HCT116 (cell line): ENCODE data around the gene UNC79. TPM values are rescaled to one million over a fixed set of nuclear protein-coding genes. Genes with fewer than 3 reads are reported as not detected.

Experiments used
- ATAC-seq: fragments of 200-7000 bp; cut with Tn5 transposase; 2 replicates; pipeline ENCODE4 v1.9.1; 2020; ENCODE audit warnings: mild to moderate bottlenecking, moderate library complexity
- BruUV-seq: library from RNA; stranded (reverse); fragments of 400-500 nt; replicated peaks from 2 replicates; lab custom pipeline; 2021; lab: Mats Ljungman, UMichigan
- CTCF ChIA-PET: fragments of 300-600 bp; sonication (Branson Sonifier 250); formaldehyde crosslinking; loops from one replicate; lab custom pipeline; 2021; ENCODE audit warnings: antibody characterized with exemption; lab: Charles Lee
- POLR2A ChIA-PET: fragments of 300-600, 350-600 bp; sonication (Branson Sonifier 250); formaldehyde crosslinking; loops from one replicate; lab custom pipeline; 2021; ENCODE audit warnings: antibody characterized with exemption; lab: Charles Lee
- RAD21 ChIA-PET, 2 experiments: fragments of 300-600 bp; sonication (Branson Sonifier 250); formaldehyde crosslinking; loops; one replicate each; lab custom pipeline; 2023; ENCODE audit warnings: low total read pairs in 2 of 2; ENCODE audit not compliant: uncharacterized antibody in 2 of 2, unreplicated experiment in 2 of 2, low non-redundant PET in 1 of 2; lab: Charles Lee
- DNase-seq: peaks from one replicate; pipeline ENCODE4 v3.0.0-alpha.2; 2010; ENCODE audit warnings: low read depth, low spot score
- H2AFZ ChIP-seq: fragments of 200-600 bp; shearing (Covaris generic), sonication (generic); 2 replicates; pipeline ENCODE4 v1.6.1; 2017; ENCODE audit warnings: low read depth, mixed run types, mixed read lengths, antibody characterized with exemption, low read length; ENCODE audit not compliant: poor library complexity, severe bottlenecking
- H3K27ac ChIP-seq: 2 replicates; pipeline ENCODE4 v1.5.1; 2012; ENCODE audit warnings: low read depth, low read length
- H3K27me3 ChIP-seq: fragments of 200-600 bp; sonication (generic); 2 replicates; pipeline ENCODE4 v1.6.1; 2016; ENCODE audit warnings: mixed run types, low read length, mixed read lengths; ENCODE audit not compliant: insufficient read depth
- H3K36me3 ChIP-seq, 2 experiments: fragments of 200-500 bp in 1 of 2; fragments of 200-600 bp in 1 of 2; sonication (Bioruptor generic) in 1 of 2; sonication (generic) in 1 of 2; 2 replicates each; pipeline versions ENCODE4 v1.5.1 to v1.6.1; 2014 to 2016; ENCODE audit warnings: low read length in 2 of 2, inconsistent platforms in 1 of 2, mixed read lengths in 1 of 2, mixed run types in 1 of 2; ENCODE audit not compliant: insufficient read depth in 2 of 2, control insufficient read depth in 1 of 2
- H3K4me1 ChIP-seq, 2 experiments: fragments of 200-600 bp in 1 of 2; sonication (generic) in 1 of 2; 2 replicates each; pipeline versions ENCODE4 v1.5.1 to v1.6.1; 2012 to 2017; ENCODE audit warnings: low read length in 2 of 2, inconsistent platforms in 1 of 2, mild to moderate bottlenecking in 1 of 2, mixed read lengths in 1 of 2, mixed run types in 1 of 2, moderate library complexity in 1 of 2; ENCODE audit not compliant: insufficient read depth in 2 of 2, control insufficient read depth in 1 of 2
- H3K4me2 ChIP-seq: fragments of 200-600 bp; sonication (generic); 2 replicates; pipeline ENCODE4 v1.6.1; 2017; ENCODE audit warnings: mixed run types, low read length, mixed read lengths
- H3K4me3 ChIP-seq, 2 experiments: fragments of 200-600 bp in 1 of 2; sonication (generic) in 1 of 2; replicated peaks in 1 of 2; 2 replicates each; pipeline ENCODE4 v1.5.1; 2011 to 2016; ENCODE audit warnings: low read length in 2 of 2, control low read depth in 1 of 2, low read depth in 1 of 2, mild to moderate bottlenecking in 1 of 2, mixed read lengths in 1 of 2, mixed run types in 1 of 2
- H3K79me2 ChIP-seq: fragments of 200-600 bp; sonication (generic); 2 replicates; pipeline ENCODE4 v1.6.1; 2017; ENCODE audit warnings: mild to moderate bottlenecking, mixed run types, low read length, moderate library complexity, mixed read lengths; ENCODE audit not compliant: insufficient read depth
- H3K9ac ChIP-seq: fragments of 200-600 bp; sonication (generic); 2 replicates; pipeline ENCODE4 v1.6.1; 2016; ENCODE audit warnings: low read length, mixed read lengths
- H3K9me2 ChIP-seq: fragments of 200-600 bp; sonication (generic), shearing (Covaris generic); 2 replicates; pipeline ENCODE4 v1.6.1; 2017; ENCODE audit warnings: mixed run types, mild to moderate bottlenecking, moderate library complexity; ENCODE audit not compliant: insufficient read depth
- H3K9me3 ChIP-seq, 2 experiments: fragments of 200-500 bp in 1 of 2; fragments of 200-600 bp in 1 of 2; sonication (Bioruptor generic) in 1 of 2; sonication (generic) in 1 of 2; 2 replicates each; pipeline ENCODE4 v1.6.1; 2014 to 2017; ENCODE audit warnings: low read length in 2 of 2, mixed read lengths in 2 of 2, inconsistent platforms in 1 of 2, low read depth in 1 of 2, mild to moderate bottlenecking in 1 of 2, mixed run types in 1 of 2, moderate library complexity in 1 of 2; ENCODE audit not compliant: control insufficient read depth in 1 of 2, insufficient read depth in 1 of 2
- H4K20me1 ChIP-seq: fragments of 200-600 bp; sonication (generic), shearing (Covaris generic); 2 replicates; pipeline ENCODE4 v1.6.1; 2017; ENCODE audit warnings: mixed run types, mild to moderate bottlenecking, moderate library complexity; ENCODE audit not compliant: insufficient read depth
- CBX3 ChIP-seq: IDR thresholded peaks from 2 replicates; pipeline ENCODE4 v1.6.1; 2012; ENCODE audit warnings: low read depth
- EGR1 ChIP-seq: IDR thresholded peaks from 2 replicates; pipeline ENCODE4 v1.6.1; 2012; ENCODE audit warnings: low read depth
- POLR2A ChIP-seq: IDR thresholded peaks from 2 replicates; pipeline ENCODE4 v1.7.0; 2011; ENCODE audit warnings: borderline replicate concordance; ENCODE audit not compliant: insufficient read depth, insufficient read length; ENCODE audit errors: extremely low read depth
- RAD21 ChIP-seq: IDR thresholded peaks from 2 replicates; pipeline ENCODE4 v1.6.1; 2012; ENCODE audit warnings: low read depth, mild to moderate bottlenecking
- TCF7L2 ChIP-seq: IDR thresholded peaks from 2 replicates; pipeline ENCODE4 v1.7.0; 2011; ENCODE audit warnings: borderline replicate concordance, inconsistent platforms; ENCODE audit not compliant: insufficient read depth, insufficient read length; ENCODE audit errors: extremely low read depth
- YY1 ChIP-seq: IDR thresholded peaks from 2 replicates; pipeline ENCODE4 v1.6.1; 2011; ENCODE audit warnings: low read length, low read depth, moderate library complexity, mild to moderate bottlenecking; ENCODE audit not compliant: insufficient replicate concordance; ENCODE audit errors: extremely low read depth
- ZNF274 ChIP-seq: fragments of 200-500 bp; sonication (Bioruptor generic); IDR thresholded peaks from 2 replicates; pipeline ENCODE4 v1.6.1; 2014; ENCODE audit warnings: mild to moderate bottlenecking, low read depth, low read length, inconsistent platforms
- intact Hi-C: fragments of 100-400 bp; cut with micrococcal nuclease; formaldehyde crosslinking; loops from 2 replicates; pipeline ENCODE4 v1.10.0; 2022
- total RNA-seq: library from RNA; stranded (reverse); gene quantifications from one replicate; pipeline ENCODE4 v1.2.1, GENCODE V29; 2021; ENCODE audit not compliant: unreplicated experiment
- TF ChIP-seq, protein P1 (sequence below), 3 experiments: fragments of 200-600 bp in 1 of 3; sonication (generic) in 1 of 3; IDR thresholded peaks in 2 of 3; conservative IDR thresholded peaks in 1 of 3; 2 replicates each; pipeline ENCODE4 v1.5.1; 2012 to 2017; ENCODE audit warnings: low read depth in 2 of 3, low read length in 2 of 3, antibody characterized with exemption in 1 of 3, borderline replicate concordance in 1 of 3, control low read depth in 1 of 3, mild to moderate bottlenecking in 1 of 3, mixed read lengths in 1 of 3, mixed run types in 1 of 3, moderate library complexity in 1 of 3; ENCODE audit not compliant: insufficient read depth in 1 of 3
- TF ChIP-seq, protein P2 (sequence below): IDR thresholded peaks from 2 replicates; pipeline ENCODE4 v1.6.1; 2012

UNC79 gene
- total RNA-seq, 1 experiment from 2014 or later: 0.10 TPM

DNA sequence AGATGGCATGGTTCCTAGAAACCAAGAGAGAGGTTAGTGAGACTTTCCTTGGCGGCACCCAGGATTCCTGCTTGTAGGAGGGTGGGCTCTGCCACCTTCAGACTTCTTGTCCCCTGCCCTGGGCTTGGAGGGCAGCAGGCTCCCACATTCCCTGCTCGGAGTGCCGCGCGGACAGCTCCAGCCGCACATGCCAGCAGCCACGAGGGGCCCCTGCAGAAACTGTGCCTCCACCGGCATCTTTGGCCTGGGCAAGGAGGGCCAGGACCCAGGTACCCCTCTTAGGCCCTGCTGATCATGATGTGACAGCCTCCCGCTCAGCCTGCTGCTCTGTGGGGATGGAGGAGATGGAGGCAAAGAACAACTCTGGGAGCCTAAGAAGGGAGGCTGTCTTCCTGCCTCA lies 295.3 kb downstream of the UNC79 start (continued):
- TF ChIP-seq EGR1: no peak

DNA sequence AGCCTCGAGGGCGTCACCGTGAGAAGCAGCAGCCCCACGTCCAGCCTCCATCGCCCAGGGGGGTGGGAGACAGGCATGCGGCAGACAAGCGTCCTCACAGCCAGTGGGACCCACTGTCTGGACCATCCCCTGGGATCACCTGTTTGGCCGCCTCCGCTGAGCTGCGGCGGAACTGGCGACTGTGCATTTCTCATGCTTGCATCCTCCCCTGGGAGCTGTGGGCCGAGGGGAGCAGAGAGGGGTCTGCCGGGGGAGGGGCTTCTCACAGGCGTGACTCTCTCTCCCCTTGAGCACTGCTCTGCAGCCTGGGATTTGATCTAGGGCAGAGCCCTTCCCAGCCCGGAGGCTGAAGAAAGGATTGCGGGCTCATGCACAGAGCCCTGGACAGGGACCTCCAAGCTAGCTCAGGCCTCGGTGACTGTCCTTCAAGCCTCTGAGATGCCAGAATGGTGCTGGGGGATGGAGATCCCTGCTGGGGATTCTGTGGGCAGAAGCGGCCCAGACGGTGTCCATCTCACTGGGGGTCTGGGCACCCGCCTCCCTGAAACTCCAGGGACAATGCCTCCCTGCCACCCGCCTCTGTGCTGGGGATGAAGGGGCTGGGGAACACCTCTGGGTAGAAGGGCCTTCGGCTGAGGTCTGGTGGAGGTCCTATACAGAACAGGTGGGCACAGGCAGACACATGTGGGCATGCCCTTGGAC lies 296.5 kb downstream of the UNC79 start:
- Histone ChIP-seq H3K9ac (no peak overlapping the region), H3K36me3 (no peaks in the 10 kb centered on the region), H2AFZ (no peak overlapping the region), H3K4me1 (peaks cover 4 to 17% of the 10 kb centered on the region in 2 experiments), H3K27ac (no peak overlapping the region), H4K20me1 (no peaks in the 10 kb centered on the region), H3K9me3 (no peaks in the 10 kb centered on the region)
- BruUV-seq: no TSS peak
- intact Hi-C loops: no loop called here
- ChIA-PET POLR2A (no interaction called here), RAD21 (no interaction called here)
- DNase-seq (no peak), ATAC-seq (no peak)
- TF ChIP-seq CBX3: no peak
- TF ChIP-seq RAD21: no peak
- no peak for TF ChIP-seq ZNF274
- TF ChIP-seq, protein P1, sequence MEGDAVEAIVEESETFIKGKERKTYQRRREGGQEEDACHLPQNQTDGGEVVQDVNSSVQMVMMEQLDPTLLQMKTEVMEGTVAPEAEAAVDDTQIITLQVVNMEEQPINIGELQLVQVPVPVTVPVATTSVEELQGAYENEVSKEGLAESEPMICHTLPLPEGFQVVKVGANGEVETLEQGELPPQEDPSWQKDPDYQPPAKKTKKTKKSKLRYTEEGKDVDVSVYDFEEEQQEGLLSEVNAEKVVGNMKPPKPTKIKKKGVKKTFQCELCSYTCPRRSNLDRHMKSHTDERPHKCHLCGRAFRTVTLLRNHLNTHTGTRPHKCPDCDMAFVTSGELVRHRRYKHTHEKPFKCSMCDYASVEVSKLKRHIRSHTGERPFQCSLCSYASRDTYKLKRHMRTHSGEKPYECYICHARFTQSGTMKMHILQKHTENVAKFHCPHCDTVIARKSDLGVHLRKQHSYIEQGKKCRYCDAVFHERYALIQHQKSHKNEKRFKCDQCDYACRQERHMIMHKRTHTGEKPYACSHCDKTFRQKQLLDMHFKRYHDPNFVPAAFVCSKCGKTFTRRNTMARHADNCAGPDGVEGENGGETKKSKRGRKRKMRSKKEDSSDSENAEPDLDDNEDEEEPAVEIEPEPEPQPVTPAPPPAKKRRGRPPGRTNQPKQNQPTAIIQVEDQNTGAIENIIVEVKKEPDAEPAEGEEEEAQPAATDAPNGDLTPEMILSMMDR (IDR thresholded peaks at IDR 0.05 in 2 of 3, conservative IDR thresholded peaks at IDR 0.05 in 1 of 3; ENCODE audit: borderline replicate concordance in 1 of 3, insufficient read depth in 1 of 3, low read depth in 2 of 3, low read length in 2 of 3): no peak
- TF ChIP-seq, protein P2, sequence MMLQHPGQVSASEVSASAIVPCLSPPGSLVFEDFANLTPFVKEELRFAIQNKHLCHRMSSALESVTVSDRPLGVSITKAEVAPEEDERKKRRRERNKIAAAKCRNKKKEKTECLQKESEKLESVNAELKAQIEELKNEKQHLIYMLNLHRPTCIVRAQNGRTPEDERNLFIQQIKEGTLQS: no peak
- TF ChIP-seq TCF7L2: no peak
- TF ChIP-seq POLR2A: no peak
- no peak for TF ChIP-seq YY1
- TF ChIP-seq, all 23 proteins: peak for 0
- Histone ChIP-seq H3K4me3 (no peak overlapping the region), H3K9me2 (no peaks in the 10 kb centered on the region), H3K4me2 (no peak overlapping the region), H3K79me2 (no peaks in the 10 kb centered on the region), H3K27me3 (no peaks in the 10 kb centered on the region)
- CTCF ChIA-PET: no interaction called here
